Fibroblast of mammary gland (primary cell): ENCODE results near the gene GTF2IRD1.
A peak's percentile ranks its signal among the peaks of the same experiment; 100 is the strongest.
"Not testable (repeated sequence)": the region's sequence is repeated elsewhere in the genome, so short reads cannot be mapped to it uniquely, and the experiment has no call there.

Experiments used
- DNase-seq: peaks from one replicate; pipeline ENCODE4 v3.0.0-alpha.2; 2010; ENCODE audit warnings: low read depth
- H3K4me3 ChIP-seq: 2 replicates; pipeline ENCODE4 v1.5.1; 2011; ENCODE audit warnings: low read depth, mild to moderate bottlenecking, low read length, moderate library complexity; ENCODE audit not compliant: control insufficient read depth
- TF ChIP-seq, protein P1 (sequence below): conservative IDR thresholded peaks from 2 replicates; pipeline ENCODE4 v1.5.1; 2011; ENCODE audit warnings: low read depth, low read length, inconsistent platforms; ENCODE audit not compliant: control insufficient read depth, insufficient read depth

GTF2IRD1 gene

DNA sequence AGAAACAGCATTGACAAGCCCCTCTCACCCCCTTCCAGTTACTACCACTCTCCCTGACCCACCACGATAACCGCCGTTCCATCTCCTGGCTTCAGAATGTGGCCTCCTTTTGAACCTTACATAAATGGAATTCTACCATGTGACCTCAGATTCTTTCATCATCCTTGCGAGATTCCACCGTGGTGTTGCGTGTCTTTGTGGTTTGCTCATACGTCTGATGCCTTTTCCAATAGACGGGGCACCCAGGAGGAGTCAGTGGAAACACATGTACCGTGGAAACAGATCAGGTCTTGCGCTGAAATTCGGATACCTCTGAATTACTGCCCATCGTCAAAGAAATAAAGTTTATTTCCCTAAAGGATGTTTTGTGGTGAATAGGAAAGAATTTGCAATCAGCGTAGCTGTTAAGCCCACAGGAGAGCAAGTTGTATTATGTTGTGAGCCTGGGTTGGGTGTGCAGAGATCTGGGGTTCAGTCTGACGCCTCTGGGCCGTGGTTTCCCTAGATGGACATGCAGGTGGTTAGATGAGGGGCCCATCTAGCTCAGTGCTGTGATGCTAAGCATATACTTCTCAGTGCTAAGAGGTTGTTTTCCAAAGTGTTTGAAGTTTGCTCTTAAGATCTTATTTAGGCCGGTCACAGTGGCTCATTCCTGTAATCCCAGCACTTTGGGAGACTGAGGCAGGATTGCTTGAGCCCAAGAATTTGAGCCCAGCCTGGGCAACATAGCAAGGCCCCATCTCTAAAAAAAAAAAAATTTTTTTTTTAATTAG, 29.1 kb downstream of the GTF2IRD1 start:
- TF ChIP-seq, protein P1, sequence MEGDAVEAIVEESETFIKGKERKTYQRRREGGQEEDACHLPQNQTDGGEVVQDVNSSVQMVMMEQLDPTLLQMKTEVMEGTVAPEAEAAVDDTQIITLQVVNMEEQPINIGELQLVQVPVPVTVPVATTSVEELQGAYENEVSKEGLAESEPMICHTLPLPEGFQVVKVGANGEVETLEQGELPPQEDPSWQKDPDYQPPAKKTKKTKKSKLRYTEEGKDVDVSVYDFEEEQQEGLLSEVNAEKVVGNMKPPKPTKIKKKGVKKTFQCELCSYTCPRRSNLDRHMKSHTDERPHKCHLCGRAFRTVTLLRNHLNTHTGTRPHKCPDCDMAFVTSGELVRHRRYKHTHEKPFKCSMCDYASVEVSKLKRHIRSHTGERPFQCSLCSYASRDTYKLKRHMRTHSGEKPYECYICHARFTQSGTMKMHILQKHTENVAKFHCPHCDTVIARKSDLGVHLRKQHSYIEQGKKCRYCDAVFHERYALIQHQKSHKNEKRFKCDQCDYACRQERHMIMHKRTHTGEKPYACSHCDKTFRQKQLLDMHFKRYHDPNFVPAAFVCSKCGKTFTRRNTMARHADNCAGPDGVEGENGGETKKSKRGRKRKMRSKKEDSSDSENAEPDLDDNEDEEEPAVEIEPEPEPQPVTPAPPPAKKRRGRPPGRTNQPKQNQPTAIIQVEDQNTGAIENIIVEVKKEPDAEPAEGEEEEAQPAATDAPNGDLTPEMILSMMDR: no peak
- no peak overlapping the region for H3K4me3 ChIP-seq
- DNase-seq: peak; percentile 97

DNA sequence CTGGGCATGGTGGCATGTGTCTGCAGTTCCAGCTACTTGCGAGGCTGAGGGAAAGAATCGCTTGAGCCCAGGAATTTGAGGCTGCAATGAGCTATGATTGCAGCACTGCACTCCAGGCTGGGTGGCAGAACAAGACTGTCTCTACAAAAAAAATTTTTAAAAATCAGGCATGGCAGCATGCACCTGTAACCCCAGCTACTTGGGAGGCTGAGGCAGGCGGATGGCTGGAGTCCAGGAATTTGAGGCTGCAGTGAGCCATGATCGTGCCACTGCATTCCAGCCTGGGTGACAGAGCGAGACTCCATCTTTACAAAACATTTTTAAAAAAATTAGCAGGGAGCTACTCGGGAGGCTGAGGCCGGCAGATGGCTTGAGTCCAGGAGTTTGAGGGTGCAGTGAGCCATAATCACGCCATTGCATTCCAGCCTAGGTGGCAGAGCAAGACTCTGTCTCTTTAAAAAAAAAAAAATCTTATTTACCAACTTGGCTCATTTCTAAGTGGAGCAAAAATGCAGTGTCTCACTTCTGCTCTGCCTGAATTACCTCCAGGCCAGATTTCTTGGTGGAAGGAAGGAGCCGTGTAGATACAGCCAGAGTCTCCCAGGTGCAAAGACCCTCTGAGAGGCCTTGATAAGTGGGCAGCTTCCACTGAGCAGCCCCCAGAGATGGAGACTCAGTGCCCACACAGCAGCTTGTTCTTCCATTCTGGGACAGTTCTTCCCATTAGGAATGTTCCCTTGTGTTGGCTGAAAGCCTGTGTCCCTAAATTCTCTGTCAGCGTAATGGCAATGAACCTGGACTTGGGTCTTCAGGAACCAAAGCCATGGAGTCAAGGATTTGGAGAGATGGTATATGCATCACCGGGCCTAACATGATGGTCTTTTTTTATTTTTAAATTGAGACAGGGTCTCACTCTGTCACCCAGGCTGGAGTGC, 30.0 kb downstream of the GTF2IRD1 start:
- no peak overlapping the region for H3K4me3 ChIP-seq
- peak; percentile 47 for DNase-seq
- TF ChIP-seq, protein P1: no peak

DNA sequence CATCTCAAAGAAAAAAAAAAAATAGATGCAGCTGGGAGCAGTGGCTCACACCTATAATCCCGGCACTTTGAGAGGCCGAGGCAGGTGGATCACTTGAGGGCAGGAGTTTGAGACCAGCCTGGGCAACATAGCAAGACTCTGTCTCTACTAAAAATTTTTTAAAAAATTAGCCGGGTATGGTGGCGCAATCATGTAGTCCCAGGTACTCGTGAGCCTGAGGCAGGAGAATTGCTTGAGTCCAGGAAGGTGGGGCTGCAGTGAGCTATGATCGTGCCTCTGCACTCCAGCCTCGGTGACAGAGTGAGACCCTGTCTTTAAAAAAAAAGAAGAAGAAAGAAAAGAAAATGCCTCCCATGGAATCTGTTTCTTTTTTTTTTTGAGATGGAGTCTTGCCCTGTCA, 31.9 kb downstream of the GTF2IRD1 start:
- DNase-seq: no peak
- TF ChIP-seq, protein P1: no peak
- H3K4me3 ChIP-seq: no peak overlapping the region

DNA sequence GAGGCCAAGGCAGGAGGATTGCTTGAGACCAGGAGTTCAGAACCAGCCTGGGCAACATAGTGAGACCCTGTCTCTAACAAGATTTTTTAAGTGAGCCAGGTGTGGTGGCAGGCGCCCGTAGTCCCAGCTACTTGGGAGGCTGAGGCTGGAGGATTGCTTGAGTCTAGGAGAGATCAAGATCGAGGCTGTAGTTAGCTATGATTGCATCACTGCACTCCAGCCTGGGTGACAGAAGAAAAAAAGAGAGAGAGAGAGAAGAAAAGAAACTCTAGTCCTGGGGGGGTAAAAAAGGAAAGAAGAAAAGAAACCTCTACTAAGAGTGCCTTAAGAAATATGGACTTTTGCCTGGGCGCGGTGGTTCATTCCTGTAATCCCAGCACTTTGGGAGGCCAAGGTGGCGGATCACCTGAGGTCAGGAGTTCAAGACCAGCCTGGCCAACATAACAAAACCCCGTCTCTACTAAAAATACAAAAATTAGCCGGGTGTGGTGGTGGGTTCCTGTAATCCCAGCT, 34.9 kb downstream of the GTF2IRD1 start:
- H3K4me3 ChIP-seq, DNase-seq: not testable (repeated sequence)

DNA sequence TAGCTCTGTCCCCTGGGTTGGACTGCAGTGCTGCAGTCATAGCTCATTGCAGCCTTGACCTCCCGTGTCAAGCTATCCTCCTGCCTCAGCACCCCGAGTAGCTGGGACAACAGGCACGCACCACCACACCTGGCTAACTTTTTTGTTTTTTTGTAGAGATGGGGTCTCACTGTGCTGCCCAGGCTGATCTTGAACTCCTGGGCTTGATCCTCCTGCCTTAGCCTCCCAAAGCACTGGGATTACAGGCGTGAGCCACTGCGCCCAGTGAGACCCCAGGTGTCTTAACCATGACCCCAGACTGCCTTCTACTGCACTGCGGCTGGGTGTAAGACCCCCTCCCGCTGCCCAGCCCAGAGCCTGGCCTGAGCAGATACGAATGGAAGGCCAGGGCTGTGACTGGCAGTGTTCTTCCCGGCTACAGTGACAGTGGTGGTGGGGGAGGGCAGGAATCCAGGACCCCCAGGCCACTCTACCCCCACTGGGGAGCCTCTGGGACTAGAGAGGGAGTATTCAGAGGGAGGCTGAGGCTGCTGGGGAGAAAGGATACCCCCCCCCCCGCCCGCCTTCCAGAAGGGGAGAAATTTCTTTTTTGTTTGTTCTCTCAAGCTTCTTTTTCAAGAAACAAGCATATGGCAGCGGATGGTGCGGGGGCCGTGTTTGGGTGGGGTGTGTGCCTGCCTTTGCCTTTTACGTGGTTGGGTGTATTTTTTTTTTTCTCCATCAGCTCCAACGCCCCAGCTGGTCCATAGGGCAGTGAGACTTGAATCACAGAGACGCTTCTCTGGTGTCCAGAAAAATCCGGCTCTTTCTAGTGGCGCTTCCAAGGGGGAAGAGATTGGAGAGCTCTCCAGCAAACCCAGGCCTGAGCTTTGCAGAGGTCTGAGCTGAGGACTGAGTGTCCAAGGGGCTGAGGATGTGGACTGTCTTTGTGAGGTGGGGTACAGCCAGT, 36.6 kb downstream of the GTF2IRD1 start:
- no peak for DNase-seq
- TF ChIP-seq, protein P1: no peak
- H3K4me3 ChIP-seq: no peak overlapping the region

DNA sequence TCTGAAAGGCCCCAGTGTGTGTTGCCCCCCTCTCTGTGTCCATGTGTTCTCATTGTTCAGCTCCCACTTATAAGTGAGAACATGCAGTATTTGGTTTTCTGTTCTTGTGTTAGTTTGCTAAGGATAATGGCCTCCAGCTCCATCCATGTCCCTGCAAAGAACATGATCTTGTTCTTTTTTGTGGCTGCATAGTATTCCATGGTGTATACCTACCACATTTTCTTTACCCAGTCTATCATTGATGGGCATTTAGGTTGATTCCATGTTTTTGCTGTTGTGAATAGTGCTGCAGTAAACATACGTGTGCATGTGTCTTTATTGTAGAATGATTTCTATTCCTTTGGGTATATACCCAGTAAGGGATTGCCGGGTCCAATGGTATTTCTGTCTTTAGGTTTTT, 37.8 kb downstream of the GTF2IRD1 start:
- not testable (repeated sequence) for DNase-seq, H3K4me3 ChIP-seq

DNA sequence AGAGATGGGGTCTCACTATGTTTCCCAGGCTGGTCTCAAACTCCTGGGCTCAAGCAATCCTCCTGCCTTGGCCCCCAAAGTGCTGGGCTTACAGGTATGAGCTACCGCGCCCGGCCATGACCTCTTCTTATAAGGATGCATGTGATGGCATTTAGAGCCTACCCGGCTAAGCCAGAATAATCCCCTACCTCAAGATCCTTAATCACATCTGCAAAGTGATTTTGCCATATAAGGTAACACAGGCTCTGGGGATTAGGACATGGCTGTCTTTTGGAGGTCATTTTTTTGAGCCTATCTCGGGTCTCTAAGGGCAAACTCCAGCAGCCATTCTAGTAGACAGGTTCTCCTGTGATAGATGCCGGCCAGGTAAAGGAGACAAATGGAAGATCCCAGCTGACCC, 39.6 kb downstream of the GTF2IRD1 start:
- no peak for DNase-seq
- TF ChIP-seq, protein P1: no peak
- no peak overlapping the region for H3K4me3 ChIP-seq
